Measurements from ENCODE around the gene AIMP2.
"Not testable (repeated sequence)": the region's sequence is repeated elsewhere in the genome, so short reads cannot be mapped to it uniquely, and the experiment has no call there.

AIMP2 gene

GRCh38 chr7:5987061-5987460 is 22.0 kb upstream of the AIMP2 start:
- not testable (repeated sequence) for H2AFZ ChIP-seq (ENCODE audit: low read length); H3K27me3 ChIP-seq (ENCODE audit: insufficient read depth, low read length); H3K9me2 ChIP-seq (ENCODE audit: low read depth, low read length); H3K9me3 ChIP-seq (ENCODE audit: low read length); H3K79me2 ChIP-seq (ENCODE audit: insufficient read depth, low read length); H3K4me1 ChIP-seq (ENCODE audit: insufficient read depth, low read length, severe bottlenecking); H3K4me2 ChIP-seq (ENCODE audit: low read length); H3K9ac ChIP-seq (ENCODE audit: low read length); H3K27ac ChIP-seq (ENCODE audit: low read depth, low read length, poor library complexity, severe bottlenecking); H3K4me3 ChIP-seq (ENCODE audit: low read depth, low read length, poor library complexity, severe bottlenecking); H3F3A ChIP-seq (ENCODE audit: insufficient read depth, low read length); H4K20me1 ChIP-seq (ENCODE audit: insufficient read depth, low read length)
- peaks cover 41% of the 10 kb centered on the region for H3K36me3 ChIP-seq (ENCODE audit: insufficient read depth, low read length)

- no peaks in the 10 kb centered on the region for H3K9me3 ChIP-seq (ENCODE audit: low read length)
- peaks cover 76% of the 10 kb centered on the region for H3K36me3 ChIP-seq (ENCODE audit: insufficient read depth, low read length)
- H2AFZ ChIP-seq (ENCODE audit: low read length): no peak overlapping the region
- no peaks in the 10 kb centered on the region for H3K4me1 ChIP-seq (ENCODE audit: insufficient read depth, low read length, severe bottlenecking)
- H3K79me2 ChIP-seq (ENCODE audit: insufficient read depth, low read length): no peaks in the 10 kb centered on the region
- no peak overlapping the region for H3K27ac ChIP-seq (ENCODE audit: low read depth, low read length, poor library complexity, severe bottlenecking)
- no peaks in the 10 kb centered on the region for H4K20me1 ChIP-seq (ENCODE audit: insufficient read depth, low read length)
- no peaks in the 10 kb centered on the region for H3F3A ChIP-seq (ENCODE audit: insufficient read depth, low read length)
- TF ChIP-seq CTCF (IDR thresholded peaks at IDR 0.05; ENCODE audit: low read length) (peak; percentile 68), EZH2 (IDR thresholded peaks at IDR 0.05; ENCODE audit: borderline replicate concordance, low read length) (no peak)
- H3K9me2 ChIP-seq (ENCODE audit: low read depth, low read length): no peaks in the 10 kb centered on the region
- no peak overlapping the region for H3K4me2 ChIP-seq (ENCODE audit: low read length)
- H3K27me3 ChIP-seq (ENCODE audit: insufficient read depth, low read length): no peaks in the 10 kb centered on the region
- no peak overlapping the region for H3K4me3 ChIP-seq (ENCODE audit: low read depth, low read length, poor library complexity, severe bottlenecking)
- H3K9ac ChIP-seq (ENCODE audit: low read length): no peak overlapping the region
Observed at GRCh38 chr7:5997210-5997808, 11.8 kb upstream of the AIMP2 start.

- H3K9me2 ChIP-seq (ENCODE audit: low read depth, low read length): no peaks in the 10 kb centered on the region
- H3K36me3 ChIP-seq (ENCODE audit: insufficient read depth, low read length): peaks cover 20% of the 10 kb centered on the region; the same call in 1 of the 2 replicates
- peak overlapping the region; percentile 88 for H3K4me3 ChIP-seq (ENCODE audit: low read depth, low read length, poor library complexity, severe bottlenecking)
- H3K27ac ChIP-seq (ENCODE audit: low read depth, low read length, poor library complexity, severe bottlenecking): peak overlapping the region; percentile 83
- peaks cover 8% of the 10 kb centered on the region for H3K79me2 ChIP-seq (ENCODE audit: insufficient read depth, low read length)
- H3K9ac ChIP-seq (ENCODE audit: low read length): peak overlapping the region; percentile 94; the same call in 1 of the 2 replicates
- H2AFZ ChIP-seq (ENCODE audit: low read length): no peak overlapping the region
- H3K4me2 ChIP-seq (ENCODE audit: low read length): peak overlapping the region; percentile 75
- H3K9me3 ChIP-seq (ENCODE audit: low read length): no peaks in the 10 kb centered on the region
- H3K4me1 ChIP-seq (ENCODE audit: insufficient read depth, low read length, severe bottlenecking): peaks cover 27% of the 10 kb centered on the region
- no peak for TF ChIP-seq CTCF (IDR thresholded peaks at IDR 0.05; ENCODE audit: low read length)
- TF ChIP-seq EZH2 (IDR thresholded peaks at IDR 0.05; ENCODE audit: borderline replicate concordance, low read length): no peak
- H3K27me3 ChIP-seq (ENCODE audit: insufficient read depth, low read length): no peaks in the 10 kb centered on the region
- H4K20me1 ChIP-seq (ENCODE audit: insufficient read depth, low read length): no peaks in the 10 kb centered on the region
- no peaks in the 10 kb centered on the region for H3F3A ChIP-seq (ENCODE audit: insufficient read depth, low read length)
Observed at GRCh38 chr7:6007386-6007785, 1.7 kb upstream of the AIMP2 start.

- Histone ChIP-seq H3K9ac (ENCODE audit: low read length) (peak overlapping the region; percentile 94), H3K27ac (ENCODE audit: low read depth, low read length, poor library complexity, severe bottlenecking) (peak overlapping the region; percentile 83), H3K4me3 (ENCODE audit: low read depth, low read length, poor library complexity, severe bottlenecking) (peak overlapping the region; percentile 88), H3K4me2 (ENCODE audit: low read length) (peak overlapping the region; percentile 75), H3K36me3 (ENCODE audit: insufficient read depth, low read length) (peaks cover 17% of the 10 kb centered on the region; the same call in 1 of the 2 replicates), H3K4me1 (ENCODE audit: insufficient read depth, low read length, severe bottlenecking) (peaks cover 27% of the 10 kb centered on the region)
- H3F3A ChIP-seq (ENCODE audit: insufficient read depth, low read length); H3K27me3 ChIP-seq (ENCODE audit: insufficient read depth, low read length); H3K9me2 ChIP-seq (ENCODE audit: low read depth, low read length); H2AFZ ChIP-seq (ENCODE audit: low read length); H3K9me3 ChIP-seq (ENCODE audit: low read length); H3K79me2 ChIP-seq (ENCODE audit: insufficient read depth, low read length); H4K20me1 ChIP-seq (ENCODE audit: insufficient read depth, low read length): not testable (repeated sequence)
Observed at GRCh38 chr7:6007835-6008590, 1.1 kb upstream of the AIMP2 start.

- H3K4me3 ChIP-seq (ENCODE audit: low read depth, low read length, poor library complexity, severe bottlenecking): peak overlapping the region; percentile 88
- H3K9me3 ChIP-seq (ENCODE audit: low read length); H3K79me2 ChIP-seq (ENCODE audit: insufficient read depth, low read length); H2AFZ ChIP-seq (ENCODE audit: low read length); H4K20me1 ChIP-seq (ENCODE audit: insufficient read depth, low read length); H3K27me3 ChIP-seq (ENCODE audit: insufficient read depth, low read length); H3K9me2 ChIP-seq (ENCODE audit: low read depth, low read length); H3K27ac ChIP-seq (ENCODE audit: low read depth, low read length, poor library complexity, severe bottlenecking); H3F3A ChIP-seq (ENCODE audit: insufficient read depth, low read length): not testable (repeated sequence)
- peaks cover 27% of the 10 kb centered on the region for H3K4me1 ChIP-seq (ENCODE audit: insufficient read depth, low read length, severe bottlenecking)
- peak overlapping the region; percentile 49 for H3K9ac ChIP-seq (ENCODE audit: low read length)
- H3K36me3 ChIP-seq (ENCODE audit: insufficient read depth, low read length): peaks cover 12% of the 10 kb centered on the region
- H3K4me2 ChIP-seq (ENCODE audit: low read length): peak overlapping the region; percentile 75
Observed at GRCh38 chr7:6010370-6010769, 1.3 kb downstream of the AIMP2 start.

Data from OCI-LY1 (cell line).